ENCODE measurements around the gene TAGLN.
"Not testable (repeated sequence)": the region's sequence is repeated elsewhere in the genome, so short reads cannot be mapped to it uniquely, and the experiment has no call there.

Gene TAGLN

DNA sequence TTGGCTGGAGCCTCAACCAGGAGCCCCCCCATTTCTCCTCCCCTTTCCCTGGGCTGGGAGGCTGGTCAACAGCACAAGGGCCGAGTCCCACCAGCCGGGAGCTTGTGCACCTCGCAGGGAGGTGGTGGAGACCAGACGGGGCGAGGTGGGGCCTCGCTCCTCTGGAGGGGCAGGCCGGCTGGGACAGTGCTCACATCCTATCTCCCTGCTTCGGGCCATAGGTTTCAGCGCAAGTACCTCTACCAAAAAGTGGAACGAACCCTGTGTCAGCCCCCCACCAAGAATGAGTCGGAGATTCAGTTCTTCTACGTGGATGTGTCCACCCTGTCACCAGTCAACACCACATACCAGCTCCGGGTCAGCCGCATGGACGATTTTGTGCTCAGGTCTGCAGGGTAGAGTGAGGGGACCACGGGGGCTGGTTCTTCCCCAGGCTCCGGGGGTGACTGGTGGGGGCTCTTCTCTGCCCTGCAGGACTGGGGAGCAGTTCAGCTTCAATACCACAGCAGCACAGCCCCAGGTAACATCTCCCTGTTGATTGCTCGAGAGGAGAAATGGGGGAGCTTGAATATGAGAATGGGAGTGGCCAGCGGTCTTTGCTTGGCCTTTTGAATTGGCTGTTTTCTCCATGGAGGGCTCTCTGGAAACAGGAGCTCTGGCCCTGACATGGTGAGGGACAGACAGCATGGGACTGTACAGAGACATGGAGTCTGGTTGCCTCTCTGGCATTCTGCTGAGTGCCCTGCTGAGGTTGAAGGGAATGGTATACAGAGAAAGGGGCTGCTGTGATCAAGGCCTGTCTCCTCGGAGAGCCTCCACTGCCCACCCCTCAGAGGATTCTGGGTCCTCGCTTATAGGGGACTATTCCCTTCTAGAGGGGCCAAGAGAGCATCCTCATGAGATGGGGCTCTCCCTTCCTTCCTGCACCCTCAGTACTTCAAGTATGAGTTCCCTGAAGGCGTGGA lies 17.3 kb upstream of the TAGLN start:
- no peak for DNase-seq

DNA sequence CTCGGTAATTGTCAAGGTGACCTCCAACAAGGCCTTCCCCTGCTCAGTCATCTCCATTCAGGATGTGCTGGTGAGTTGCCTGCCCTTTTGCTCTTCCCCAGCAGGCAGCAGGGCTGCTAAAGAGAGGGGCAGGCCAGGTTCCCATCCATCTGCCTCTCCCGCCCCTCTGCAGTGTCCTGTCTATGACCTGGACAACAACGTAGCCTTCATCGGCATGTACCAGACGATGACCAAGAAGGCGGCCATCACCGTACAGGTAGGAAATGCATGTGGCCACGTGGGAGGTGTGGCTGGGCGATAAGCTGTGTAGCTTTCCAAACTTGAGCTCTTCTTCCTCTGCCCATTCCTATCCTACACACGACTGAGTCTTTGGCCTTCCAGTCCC lies 16.6 kb upstream of the TAGLN start:
- DNase-seq, result no peak

DNA sequence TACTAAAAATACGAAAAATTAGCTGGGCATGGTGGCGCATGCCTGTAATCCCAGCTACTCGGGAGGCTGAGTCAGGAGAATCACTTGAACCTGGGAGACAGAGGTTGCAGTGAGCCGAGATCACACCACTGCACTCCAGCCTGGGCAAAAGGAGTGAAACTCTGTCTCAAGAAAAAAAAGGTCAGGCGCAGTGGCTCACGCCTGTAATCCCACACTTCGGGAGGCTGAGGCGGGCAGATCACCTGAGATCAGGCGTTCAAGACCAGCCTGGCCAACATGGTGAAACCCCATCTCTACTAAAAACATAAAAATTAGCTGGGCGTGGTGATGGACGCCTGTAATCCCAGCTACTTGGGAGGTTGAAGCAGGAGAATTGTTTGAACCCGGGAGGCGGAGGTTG lies 16.0 kb upstream of the TAGLN start:
- DNase-seq, result not testable (repeated sequence)

- no peak for DNase-seq
Measured at GRCh38 chr11:117183724-117184349, 15.3 kb upstream of the TAGLN start.

GRCh38 chr11:117185736-117186430 lies 13.3 kb upstream of the TAGLN start:
- DNase-seq, result no peak

DNA sequence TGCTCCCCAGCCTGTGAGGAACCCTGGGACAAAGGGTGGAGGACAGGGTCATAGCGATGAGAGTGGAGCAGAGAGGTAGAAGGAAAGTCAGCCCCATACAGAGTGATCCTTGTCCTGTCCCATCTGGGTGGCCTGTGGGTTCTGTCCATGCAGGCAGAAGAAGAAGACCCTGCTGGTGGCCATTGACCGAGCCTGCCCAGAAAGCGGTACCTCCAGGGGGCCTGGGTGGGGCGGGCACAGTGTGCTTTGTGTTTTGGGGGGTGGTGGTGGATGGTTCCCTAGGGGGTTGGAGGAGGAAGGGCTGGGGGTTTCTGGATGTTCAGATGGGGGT lies 12.8 kb upstream of the TAGLN start:
- DNase-seq, result no peak

DNA sequence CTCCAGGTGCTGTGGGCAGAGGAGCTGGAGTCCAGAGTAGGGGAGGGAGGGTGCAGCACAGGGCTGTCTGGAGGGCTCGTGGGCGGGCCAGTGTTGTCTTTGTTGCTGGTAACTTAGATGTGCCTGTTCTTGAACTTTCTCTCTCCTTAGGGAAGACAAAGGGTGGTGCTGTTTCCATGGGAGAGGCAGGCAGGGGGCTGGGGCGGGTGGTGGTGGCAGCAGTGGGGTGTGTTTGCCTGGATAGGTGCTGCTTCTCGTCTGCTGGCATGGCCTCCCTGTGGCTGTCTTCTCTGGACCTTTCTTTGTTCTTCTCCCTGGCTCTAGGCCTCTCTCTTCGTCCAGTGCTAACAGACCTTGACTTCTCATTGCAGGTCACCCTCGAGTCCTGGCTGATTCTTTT lies 12.2 kb upstream of the TAGLN start:
- no peak for DNase-seq

- DNase-seq, result no peak
Measured at GRCh38 chr11:117187428-117187798, 11.8 kb upstream of the TAGLN start.

GRCh38 chr11:117187799-117188481 lies 11.2 kb upstream of the TAGLN start:
- no peak for DNase-seq

GRCh38 chr11:117188620-117189081 lies 10.5 kb upstream of the TAGLN start:
- DNase-seq, result no peak

- DNase-seq, result no peak
Measured at GRCh38 chr11:117189191-117189940, 9.8 kb upstream of the TAGLN start.

- DNase-seq, result no peak
Measured at GRCh38 chr11:117189941-117190544, 9.1 kb upstream of the TAGLN start.

DNA sequence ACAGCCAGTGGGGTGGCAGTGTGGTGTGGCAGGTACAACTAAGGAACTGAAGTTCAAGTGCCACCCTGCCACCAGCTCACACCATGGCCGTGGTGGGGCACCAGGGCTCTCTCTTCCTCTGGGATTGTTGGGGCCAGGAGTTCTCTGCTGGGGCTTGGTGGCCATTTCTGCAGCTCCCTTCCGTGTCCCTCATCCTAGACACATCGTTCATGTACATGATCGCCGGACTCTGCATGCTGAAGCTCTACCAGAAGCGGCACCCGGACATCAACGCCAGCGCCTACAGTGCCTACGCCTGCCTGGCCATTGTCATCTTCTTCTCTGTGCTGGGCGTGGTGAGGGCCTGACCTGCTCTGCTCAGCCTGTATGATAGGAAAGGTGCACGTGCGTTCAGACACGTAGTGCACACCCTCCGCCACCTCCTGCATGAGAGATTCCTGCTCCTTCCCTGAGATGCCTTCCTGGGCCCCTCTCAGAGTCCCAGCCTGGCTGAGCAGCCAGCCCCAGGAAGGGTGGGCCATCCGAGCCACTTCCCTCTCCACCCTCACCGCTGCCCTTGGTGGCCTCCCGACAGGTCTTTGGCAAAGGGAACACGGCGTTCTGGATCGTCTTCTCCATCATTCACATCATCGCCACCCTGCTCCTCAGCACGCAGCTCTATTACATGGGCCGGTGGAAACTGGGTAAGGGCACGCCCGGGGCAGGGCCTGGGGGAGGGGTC lies 7.3 kb upstream of the TAGLN start:
- no peak for DNase-seq

GRCh38 chr11:117192401-117192875 lies 6.7 kb upstream of the TAGLN start:
- no peak for DNase-seq

DNA sequence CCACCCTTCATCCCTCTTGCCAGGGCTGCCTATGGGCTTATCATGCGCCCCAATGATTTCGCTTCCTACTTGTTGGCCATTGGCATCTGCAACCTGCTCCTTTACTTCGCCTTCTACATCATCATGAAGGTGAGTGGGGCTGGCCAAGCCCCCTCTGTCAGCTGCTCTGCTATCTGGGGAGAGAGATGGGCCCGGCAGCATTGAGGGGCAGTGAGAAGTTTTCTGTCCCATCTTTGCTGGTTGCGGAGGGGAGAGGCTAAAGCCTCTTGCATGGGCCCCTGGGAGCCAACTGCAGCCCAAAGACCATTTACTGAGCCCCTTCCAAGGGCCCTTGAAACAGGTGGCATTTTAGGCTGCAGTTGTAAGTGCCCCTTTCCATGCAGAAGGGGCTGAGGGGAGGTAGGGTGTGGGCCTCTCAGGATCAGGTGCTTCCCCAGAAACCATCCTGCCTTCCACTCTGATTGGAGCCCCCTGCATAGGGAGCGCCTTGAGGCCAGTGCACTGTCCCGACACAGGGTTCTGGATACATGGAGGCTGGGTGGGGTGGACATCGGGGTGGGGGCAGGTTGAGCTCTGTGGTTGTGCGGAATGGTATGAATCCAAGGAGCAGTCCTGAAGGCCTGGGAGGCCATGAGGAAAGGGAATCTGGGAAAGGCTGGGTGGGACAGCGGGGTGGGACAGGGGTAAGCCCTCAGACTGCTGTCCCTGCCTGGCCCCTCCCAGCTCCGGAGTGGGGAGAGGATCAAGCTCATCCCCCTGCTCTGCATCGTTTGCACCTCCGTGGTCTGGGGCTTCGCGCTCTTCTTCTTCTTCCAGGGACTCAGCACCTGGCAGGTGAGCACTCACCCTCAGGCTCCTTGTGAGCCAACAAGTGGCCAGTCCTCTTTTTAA lies 5.8 kb upstream of the TAGLN start:
- no peak for DNase-seq

GRCh38 chr11:117194267-117194666 lies 4.9 kb upstream of the TAGLN start:
- DNase-seq, result no peak

GRCh38 chr11:117195258-117195657 lies 3.9 kb upstream of the TAGLN start:
- no peak for DNase-seq

DNA sequence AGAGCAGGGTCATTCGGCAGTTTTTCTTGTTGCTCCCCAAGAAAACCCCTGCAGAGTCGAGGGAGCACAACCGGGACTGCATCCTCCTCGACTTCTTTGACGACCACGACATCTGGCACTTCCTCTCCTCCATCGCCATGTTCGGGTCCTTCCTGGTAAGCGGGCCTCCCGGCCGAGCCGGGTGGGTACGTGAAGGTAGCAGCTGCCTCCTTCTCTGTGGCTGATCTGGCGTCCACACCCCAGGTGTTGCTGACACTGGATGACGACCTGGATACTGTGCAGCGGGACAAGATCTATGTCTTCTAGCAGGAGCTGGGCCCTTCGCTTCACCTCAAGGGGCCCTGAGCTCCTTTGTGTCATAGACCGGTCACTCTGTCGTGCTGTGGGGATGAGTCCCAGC lies 3.4 kb upstream of the TAGLN start:
- DNase-seq, result no peak

DNA sequence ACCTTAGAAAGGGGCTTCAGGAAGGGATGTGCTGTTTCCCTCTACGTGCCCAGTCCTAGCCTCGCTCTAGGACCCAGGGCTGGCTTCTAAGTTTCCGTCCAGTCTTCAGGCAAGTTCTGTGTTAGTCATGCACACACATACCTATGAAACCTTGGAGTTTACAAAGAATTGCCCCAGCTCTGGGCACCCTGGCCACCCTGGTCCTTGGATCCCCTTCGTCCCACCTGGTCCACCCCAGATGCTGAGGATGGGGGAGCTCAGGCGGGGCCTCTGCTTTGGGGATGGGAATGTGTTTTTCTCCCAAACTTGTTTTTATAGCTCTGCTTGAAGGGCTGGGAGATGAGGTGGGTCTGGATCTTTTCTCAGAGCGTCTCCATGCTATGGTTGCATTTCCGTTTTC lies 2.2 kb upstream of the TAGLN start:
- no peak for DNase-seq

Data from NCI-H1092 (cell line).